GM19351 (cell line): ENCODE data around the gene TM2D3.
"Not testable (repeated sequence)": the region's sequence is repeated elsewhere in the genome, so short reads cannot be mapped to it uniquely, and the experiment has no call there.

ENCODE experiments used
- ATAC-seq: cut with Tn5 transposase; IDR thresholded peaks from one replicate; pipeline ENCODE4 v1.9.1; 2021; ENCODE audit warnings: mild to moderate bottlenecking, moderate library complexity; ENCODE audit not compliant: unreplicated experiment

The TM2D3 gene

DNA sequence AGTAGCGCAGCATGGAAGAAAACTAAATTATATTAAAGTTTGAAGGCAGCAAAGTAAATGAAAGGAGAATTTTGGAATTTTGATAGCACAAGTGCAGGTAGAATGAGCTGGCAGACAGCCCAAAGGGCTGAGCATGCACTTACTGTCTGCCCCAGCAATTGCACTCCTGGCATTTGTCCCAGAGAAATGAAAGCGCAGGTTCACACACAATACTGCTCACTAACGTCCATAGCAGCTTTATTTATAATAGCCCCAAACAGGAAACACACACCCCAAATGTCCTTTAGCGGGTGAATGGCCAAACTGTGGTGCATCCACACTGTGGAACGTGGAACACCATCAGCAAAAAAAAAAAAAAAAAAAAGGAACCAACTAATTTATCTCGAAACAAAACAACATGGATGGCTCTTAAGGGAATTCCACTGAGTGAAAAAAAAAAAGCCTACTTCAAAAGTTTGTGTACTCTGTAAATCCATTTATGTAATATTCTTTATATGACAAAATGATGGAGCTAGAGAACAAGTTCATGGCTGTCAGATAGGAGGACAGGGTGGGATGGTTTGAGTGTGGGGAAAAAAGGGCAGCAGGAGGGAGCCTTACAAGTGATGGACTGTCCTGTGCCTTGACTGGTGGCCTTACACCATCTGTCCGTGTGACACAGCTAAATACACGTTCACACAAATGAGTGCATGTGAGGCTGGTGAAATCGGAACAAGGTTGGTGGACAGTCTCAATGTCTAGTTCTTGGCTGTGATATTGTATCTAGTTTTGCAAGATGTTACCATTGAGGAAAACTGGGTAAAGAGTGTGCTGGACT is 6.0 kb upstream of the TM2D3 start:
- no peak for ATAC-seq

DNA sequence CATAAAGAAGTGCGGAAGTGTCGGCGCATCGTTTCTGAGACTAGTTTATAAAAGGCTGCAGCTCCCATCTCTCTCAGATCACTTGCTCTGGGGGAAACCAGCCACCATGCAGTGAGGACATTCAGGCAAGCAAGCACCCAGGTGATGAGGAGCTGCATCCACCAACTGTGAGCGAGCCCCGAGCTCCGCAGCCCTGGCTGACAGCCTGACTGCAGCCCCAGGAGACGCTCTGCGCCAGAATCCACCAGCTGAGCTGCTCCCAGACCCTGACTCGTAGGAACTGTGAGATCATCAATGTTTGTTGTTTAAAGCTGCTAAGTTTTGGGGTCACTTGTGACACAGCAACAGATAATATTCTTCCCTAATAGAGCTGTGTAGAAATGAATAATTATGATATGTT is 5.0 kb upstream of the TM2D3 start:
- ATAC-seq = no peak

DNA sequence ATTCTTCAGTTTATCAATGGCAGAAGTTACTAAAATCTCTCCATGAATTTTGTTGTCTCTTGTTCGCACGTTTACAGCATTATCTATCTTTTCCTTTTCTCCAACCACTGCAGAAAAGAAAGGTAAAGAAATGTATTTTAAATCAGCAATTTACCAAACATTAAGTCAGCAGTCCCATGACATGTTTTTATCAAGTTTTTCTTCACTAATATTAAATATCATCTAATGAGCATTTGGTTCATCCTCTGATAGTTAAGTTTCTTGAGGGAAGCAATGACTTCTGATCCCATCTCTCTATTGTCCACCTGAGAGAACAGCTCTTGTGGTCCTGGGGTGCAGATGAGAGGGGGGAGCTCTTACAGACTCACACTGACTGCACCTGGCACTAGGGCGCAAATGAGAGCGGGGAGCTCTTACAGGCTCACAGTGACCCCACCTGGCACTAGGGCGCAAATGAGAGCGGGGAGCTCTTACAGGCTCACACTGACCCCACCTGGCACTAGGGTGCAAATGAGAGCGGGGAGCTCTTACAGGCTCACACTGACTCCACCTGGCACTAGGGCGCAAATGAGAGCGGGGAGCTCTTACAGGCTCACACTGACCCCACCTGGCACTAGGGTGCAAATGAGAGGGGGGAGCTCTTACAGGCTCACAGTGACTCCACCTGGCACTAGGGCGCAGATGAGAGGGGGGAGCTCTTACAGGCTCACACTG is 2.6 kb upstream of the TM2D3 start:
- not testable (repeated sequence) for ATAC-seq

DNA sequence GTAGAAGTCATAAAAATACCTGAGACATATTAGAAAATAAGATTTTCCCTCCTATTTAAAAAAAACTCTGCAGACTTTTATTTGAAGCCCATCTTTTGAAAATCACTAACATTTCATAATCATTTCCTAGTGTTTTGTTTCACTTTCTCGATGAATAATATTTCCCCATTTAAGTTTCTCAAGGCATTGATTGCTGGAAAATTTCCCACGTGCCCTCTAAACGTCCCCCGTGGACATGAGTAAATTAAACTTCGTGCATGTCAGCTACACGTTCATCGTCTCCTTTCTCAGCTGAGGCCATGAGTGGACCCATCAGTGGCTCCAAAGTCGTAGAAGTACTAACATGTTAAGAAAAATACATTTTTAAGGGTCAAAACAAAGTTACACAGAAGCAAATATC is 2.0 kb upstream of the TM2D3 start:
- ATAC-seq = no peak

DNA sequence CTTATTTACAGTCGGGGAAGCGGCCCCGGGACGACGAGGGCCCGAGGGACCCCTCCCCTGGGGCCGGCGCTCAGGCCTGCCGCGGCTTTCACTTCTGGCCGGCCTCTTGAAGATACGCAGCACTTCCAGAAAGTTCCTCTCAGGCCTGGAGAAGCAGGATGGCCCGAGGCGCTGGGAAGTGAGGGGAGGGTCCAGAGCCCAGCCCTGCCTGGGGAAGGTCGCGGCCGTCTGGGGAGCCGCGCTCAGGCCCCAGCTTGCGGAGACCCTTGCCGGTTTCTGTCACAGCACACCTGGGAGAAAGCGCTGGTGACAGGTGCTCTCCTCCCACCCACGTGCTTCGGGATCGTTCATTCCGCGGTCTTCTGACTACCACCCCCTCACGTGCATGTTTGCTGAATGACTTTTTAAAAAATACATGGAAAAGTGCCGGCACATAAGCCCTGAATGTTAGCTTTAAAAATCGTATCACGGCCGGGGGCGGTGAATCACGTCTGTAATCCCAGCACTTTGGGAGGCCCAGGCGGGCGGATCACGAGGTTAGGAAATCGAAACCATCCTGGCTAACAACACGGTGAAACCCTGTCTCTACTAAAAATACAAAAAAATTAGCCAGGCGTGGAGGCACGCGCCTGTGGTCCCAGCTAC is 727 bp upstream of the TM2D3 start:
- no peak for ATAC-seq

DNA sequence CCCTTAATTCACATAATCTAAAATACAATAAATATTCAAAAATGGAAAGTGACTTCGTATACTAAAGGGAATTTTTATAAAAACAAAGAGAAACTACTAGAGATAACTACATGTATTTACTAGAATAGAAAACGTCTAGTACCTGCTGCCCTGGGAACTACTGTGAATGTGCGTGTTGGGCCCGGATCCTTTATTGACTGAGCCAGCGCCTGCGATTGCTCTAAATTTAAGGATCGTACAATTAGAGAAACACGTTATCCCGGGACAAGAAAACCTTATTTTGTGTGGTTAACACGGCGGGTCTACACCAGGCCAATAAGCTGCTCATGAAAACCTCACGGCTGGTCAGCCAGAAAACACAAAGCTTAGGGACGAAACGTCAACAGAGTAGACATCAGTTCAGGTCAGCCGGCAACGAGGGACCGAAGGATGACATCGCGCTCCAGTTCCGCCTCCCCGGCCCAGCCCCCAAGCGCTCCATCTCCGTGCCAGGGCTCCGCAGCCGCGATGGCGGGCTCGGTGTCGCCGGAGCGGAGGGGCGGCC is 555 bp downstream of the TM2D3 start:
- peak; percentile 49 for ATAC-seq

DNA sequence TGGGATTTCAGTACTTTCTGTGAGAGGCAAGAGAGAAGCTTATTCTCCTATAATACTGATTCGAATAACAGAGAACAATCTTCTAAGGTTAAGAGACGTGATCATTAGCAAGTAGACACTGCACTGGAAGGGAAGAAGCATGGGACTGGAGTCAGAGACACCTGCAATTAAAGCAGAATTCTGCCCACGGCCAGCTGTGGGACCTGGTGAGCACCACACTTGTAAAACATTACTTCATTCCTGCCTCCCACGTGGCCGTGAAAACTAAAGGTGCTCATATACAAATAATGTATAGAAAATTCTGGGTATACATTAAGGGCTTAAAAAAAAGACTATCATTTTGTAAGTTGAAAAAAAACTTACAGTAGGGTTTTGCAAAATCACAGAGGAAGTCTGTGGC is 2.0 kb downstream of the TM2D3 start:
- no peak for ATAC-seq

DNA sequence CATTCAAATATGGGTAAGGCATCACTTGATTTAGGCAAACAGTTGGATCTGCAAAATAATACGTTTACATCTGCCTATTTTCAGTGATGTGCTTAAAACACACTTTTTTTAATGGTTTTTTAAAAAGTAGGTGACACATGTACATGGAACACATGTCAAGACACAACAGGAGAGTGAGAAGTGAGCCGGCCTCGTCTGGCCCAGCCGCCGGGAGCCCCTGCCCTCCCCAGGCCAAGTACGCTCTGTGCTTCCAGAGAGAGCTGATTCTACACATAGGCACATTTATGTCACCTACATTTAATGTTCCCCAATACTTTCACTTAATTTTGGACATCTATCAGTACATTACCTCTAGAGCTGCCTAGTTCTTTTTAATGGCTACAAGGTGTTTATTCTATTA is 3.8 kb downstream of the TM2D3 start:
- ATAC-seq = no peak

DNA sequence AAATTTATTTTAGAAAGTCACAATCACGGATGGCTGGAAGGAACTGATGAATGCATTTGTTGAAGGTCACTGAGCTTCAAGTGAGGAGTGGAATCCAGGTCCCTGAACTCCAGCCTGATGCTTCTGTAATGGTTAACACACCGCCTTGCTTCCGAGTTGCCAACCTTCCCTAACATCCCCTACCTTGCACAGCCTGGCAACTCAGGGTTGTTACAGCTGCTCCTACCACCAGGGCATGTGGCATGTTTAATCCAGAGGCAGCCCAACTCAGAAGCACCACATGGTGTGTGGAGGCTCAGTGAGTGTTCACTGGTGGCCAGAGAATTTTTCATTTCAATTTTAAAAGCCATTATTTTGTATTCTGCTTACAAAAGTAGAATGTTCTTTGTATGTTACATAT is 4.9 kb downstream of the TM2D3 start:
- ATAC-seq = no peak

DNA sequence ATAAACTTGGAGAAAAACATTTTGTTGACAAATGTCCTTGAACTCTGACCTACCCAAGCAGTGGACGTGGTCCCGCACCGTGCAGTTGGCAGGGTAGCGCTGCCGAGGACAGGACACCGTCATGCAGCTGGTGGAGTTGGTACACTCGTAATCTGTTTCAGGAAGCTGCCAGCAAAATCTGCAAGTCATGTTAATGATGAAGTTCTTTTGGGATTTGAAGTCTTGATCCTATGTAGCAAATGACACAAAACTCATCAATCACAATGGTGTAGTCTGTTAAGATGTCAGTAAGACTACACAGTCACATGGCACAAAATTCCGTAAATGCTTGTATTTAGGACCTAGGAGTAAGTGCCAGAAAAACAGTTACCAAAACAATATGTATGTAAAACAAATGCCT is 5.5 kb downstream of the TM2D3 start:
- no peak for ATAC-seq

DNA sequence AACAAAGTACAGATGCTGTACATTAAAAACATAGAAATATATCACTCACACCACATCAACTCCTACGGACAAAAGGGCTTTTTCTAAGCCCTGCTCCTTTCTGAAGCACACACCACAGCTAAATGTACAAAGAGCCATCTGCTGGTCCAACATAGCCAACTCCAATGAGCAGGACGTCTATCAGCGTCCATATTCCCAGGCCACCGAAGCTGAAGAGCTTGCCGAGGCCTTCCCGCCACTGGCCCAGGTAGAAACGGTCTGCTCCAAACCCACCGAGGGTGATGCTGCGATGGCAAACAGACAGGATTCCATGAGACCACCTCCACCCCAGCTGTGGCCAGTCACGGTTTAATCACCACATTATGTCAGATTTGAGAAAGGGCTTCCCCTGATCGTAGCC is 9.8 kb downstream of the TM2D3 start:
- ATAC-seq = no peak

DNA sequence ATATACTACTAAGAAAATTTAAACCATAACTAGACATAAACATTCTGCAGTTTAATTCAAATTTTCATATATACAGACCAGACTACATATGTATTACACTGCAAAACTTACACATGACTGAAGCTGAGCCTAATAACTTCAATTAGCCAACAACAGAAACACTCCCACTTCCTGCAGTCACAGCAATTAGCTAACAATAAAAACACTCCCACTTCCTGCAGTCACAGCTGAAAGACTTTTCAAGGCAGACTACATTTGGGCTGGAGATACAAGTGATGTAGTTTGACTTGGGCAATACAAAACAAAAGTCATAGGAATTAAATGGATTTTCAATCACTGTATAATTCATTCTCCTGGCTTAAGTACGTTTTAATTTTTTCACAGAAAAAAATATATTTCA is 10.3 kb downstream of the TM2D3 start:
- no peak for ATAC-seq

DNA sequence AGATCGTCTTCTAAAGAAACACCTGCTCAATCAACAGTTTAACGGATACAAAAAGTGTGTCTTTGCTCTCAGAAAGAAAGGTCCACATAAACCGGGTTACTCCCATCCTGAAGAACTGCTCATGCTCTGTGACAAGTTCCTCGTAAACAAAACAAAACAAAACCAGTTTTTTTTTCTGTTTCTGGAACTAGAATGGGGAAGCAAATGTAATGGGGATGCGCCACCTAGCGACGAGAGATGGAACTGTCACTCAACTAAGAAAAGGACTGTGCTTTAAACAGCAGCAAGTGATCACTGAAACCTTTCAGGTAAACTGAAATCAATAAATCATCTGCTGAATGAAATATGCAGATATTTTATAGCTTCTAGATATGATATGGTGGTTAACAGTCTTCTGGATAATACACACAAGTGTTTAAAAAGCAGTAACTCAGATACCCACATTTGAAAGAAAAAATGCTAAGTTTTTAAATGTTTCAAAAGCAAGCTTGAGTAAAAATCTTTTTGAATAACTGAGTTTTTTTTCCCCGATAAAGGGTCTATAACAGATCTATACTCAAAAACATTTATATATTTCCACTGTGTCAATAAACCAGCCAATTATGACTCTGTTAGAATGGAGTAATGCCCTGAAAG is 10.9 kb downstream of the TM2D3 start:
- peak; percentile 78 for ATAC-seq

DNA sequence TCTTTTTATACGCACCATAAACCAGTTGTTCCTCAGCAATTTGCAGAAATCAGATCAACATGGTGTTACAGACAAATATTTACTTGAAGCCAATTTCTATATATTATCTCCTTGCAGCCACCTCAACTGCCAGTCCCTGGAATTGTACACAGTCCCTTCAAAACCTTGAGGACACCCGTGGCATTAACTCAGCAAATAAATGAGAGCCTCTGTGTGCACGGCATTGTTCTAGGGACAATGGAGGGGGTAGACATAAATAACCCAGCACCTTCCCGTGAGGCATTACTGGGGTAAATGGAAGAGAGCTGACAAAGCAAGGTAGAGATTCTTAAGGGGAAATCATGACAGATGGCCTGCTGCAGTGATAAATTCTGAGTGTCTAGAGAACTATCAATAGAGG is 12.5 kb downstream of the TM2D3 start:
- ATAC-seq = no peak

DNA sequence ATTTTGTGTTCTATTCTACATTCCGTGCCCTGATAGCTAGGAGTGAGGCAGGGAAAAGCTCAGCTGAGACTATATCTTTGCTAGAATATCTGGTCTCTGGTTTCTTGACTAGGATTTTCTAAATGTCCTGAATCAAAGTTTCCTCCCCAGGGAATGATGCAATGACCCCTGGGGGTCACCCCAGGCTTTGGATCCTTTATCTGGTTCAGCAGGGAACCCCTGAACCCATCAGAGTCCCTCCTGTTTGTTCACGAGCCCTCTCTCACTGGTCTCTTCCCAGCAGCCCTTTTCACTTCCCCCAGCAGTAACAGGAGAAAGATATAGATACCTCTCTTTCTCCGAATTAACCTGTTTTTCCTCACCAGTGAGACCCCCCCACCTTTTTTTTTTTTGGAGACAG is 14.3 kb downstream of the TM2D3 start:
- ATAC-seq = no peak

DNA sequence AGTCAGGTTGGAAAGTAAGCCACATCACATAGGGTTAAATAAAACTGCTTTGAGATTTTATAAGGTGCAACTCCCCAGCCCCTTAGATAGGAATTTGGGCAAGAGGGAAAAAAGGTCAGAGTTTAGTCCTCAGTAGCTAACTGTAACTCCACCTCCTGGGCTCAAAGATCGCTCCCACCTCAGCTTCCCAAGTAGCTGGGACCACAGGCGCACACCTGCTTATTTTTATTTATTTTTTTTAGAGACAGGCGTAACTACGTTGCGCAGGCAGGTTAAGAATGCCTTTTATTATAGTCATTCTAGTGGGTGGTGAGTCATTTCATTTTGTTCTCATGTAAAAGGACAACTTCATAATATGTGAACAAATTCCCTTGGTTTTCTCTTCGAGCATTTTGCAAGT is 14.7 kb downstream of the TM2D3 start:
- no peak for ATAC-seq

DNA sequence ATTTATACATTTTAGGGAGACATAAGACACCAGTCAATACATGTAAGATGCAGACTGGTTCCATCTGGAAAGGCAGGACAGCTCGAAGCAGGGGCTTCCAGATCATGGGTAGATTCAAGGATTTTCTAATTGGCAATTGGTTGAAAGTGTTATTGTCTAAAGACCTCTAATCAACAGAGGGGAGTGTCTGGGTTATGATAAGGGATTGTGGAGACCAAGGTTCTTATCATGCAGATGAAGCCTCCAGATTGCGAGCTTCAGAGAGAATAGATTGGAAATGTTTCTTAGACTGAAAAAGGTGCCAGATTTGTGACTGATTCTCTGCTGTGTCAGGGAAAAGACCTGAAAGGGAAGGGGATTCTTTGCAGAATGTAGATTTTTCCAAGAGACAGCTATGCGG is 15.1 kb downstream of the TM2D3 start:
- ATAC-seq = no peak

DNA sequence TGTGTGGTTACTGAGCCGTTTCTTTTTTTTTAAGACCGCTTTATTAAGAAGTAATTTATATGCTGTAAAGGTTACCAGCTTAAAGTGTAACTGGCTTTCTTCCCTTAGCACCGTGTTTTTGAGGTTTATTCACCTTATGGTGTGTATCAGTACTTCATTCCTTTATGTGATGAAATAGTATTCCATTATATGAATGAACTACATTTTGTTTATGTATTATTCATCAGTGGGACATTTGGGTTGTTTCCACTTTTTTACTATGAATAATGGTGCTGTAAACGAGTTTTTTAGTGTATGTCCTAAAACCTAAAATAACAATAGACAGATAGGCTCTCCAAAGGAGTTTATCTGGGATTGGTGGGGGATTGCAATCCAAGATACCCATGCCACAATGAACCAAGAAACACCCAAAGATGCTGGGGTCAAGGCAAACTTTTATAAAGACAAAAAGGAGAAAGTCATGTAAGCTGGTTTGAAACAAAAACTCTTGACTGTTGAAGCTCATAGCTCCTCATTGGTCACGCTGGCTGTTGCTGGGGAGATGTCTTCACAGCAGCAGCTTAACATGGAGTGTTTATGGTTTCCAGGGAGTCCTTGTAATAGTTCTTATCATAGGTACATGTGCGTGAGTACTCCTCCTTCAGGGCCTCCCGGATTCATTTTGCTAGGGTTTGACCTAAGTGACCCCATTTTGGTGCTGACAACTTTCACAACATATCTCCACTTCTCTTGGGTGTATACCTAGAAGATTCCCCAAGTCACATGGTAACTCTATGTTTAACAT is 16.0 kb downstream of the TM2D3 start:
- no peak for ATAC-seq

DNA sequence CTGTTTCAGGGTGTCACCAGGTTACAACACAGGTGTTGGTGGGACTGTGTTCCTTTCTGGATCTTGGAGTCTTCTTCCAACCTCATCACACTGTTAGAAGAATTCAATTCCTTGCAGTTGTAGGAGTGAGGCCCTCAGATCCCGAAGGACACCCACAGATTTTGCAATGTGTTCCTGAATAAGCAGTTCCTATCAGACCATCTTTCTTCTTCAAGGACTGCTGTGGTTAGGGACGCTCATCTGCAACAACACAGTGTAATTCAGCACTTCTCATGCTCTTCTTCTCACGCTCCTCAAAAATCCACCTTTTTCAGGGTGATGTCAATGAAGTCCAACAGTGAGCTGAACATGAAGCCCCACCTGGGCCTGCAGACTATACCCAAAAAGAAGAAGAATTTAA is 18.8 kb downstream of the TM2D3 start:
- ATAC-seq = no peak

DNA sequence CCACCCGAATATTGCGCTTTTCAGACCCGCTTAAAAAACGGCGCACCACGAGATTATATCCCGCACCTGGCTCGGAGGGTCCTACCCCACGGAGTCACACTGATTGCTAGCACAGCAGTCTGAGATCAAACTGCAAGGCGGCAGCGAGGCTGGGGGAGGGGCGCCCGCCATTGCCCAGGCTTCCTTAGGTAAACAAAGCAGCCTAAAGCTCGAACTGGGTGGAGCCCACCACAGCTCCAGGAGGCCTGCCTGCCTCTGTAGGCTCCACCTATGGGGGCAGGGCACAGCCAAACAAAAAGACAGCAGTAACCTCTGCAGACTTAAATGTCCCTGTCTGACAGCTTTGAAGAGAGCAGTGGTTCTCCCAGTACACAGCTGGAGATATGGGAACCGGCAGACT is 25.5 kb downstream of the TM2D3 start:
- ATAC-seq = not testable (repeated sequence)

DNA sequence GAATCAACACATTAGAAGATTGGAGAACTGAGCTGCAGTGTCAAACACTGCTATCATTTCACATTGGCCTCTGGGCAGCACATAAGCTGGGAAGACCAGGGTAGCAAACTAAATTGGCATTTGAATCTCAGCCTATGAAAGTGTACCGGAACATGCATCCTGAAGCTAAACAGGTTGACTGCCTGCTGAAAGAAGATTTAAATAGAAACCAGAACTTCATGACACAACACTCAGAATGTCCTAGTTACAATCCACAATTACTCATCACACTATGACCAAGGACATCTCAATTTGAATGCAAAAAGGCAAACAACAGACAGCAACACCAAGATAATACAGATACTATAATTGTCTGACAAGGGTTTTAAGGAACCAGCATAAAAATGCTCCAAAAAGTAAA is 26.2 kb downstream of the TM2D3 start:
- no peak for ATAC-seq
